ENCODE results near the gene ZC3H14. TPM values are rescaled to one million over a fixed set of nuclear protein-coding genes. Genes with fewer than 3 reads are reported as not detected.

The ZC3H14 gene
- total RNA-seq, 1 donor from 2014 or later, result 85.0 TPM

DNA sequence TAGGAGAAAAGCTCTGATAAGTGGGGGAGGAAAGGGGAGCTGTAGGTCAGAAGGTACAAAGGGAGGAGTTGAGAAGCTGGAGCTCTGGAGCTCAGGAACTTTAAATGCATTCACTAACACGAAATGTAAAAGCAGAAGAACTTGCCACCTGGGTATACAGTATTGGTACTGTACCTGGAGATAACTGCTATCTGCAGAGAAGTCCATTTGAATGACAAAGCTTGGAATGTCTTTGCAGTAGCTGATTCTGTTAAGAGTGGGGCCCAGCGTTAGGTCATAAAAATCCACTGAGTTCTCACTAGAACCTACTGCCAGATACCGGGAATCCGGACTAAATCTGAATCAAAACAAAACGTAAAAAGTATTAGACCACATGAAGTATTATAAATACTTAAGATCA lies 55.6 kb downstream of the ZC3H14 start:
- H3K4me3 Mint-ChIP-seq, result no peak overlapping the region
- peaks cover 4% of the 10 kb centered on the region for H3K36me3 Mint-ChIP-seq
- DNase-seq (ENCODE audit: low spot score in 2 of 2, unreplicated experiment in 2 of 2), result no peak
- H3K27ac Mint-ChIP-seq, result peak overlapping the region; percentile 35
- TF ChIP-seq, protein P1, sequence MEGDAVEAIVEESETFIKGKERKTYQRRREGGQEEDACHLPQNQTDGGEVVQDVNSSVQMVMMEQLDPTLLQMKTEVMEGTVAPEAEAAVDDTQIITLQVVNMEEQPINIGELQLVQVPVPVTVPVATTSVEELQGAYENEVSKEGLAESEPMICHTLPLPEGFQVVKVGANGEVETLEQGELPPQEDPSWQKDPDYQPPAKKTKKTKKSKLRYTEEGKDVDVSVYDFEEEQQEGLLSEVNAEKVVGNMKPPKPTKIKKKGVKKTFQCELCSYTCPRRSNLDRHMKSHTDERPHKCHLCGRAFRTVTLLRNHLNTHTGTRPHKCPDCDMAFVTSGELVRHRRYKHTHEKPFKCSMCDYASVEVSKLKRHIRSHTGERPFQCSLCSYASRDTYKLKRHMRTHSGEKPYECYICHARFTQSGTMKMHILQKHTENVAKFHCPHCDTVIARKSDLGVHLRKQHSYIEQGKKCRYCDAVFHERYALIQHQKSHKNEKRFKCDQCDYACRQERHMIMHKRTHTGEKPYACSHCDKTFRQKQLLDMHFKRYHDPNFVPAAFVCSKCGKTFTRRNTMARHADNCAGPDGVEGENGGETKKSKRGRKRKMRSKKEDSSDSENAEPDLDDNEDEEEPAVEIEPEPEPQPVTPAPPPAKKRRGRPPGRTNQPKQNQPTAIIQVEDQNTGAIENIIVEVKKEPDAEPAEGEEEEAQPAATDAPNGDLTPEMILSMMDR (IDR thresholded peaks at IDR 0.05; ENCODE audit: unreplicated experiment), result no peak
- no peaks in the 10 kb centered on the region for H3K9me3 Mint-ChIP-seq
- no peaks in the 10 kb centered on the region for H3K27me3 Mint-ChIP-seq (ENCODE audit: low read depth)
- peaks cover 14% of the 10 kb centered on the region for H3K4me1 Mint-ChIP-seq

DNA sequence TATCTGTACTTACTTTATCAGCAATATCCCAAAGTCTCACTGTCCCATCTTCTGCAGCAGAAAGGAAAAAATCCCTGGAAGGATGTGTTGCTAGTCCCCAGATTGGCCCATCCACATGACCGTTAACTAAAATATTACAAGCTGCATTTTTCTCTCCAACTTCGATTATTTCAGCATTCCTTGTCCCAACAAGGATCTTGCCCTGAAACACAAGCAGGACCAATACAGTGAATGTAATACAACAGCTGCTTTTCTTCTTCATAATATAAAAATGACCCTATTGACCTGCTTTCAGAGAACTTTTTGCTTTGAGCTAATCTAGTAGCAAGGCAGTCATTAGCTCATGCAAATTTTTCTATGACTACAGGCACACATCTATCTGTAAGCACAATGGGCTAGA lies 58.3 kb downstream of the ZC3H14 start:
- Mint-ChIP-seq H3K27ac (no peak overlapping the region), H3K36me3 (peaks cover 4% of the 10 kb centered on the region), H3K4me3 (no peak overlapping the region), H3K9me3 (no peaks in the 10 kb centered on the region), H3K4me1 (peaks cover 28% of the 10 kb centered on the region), H3K27me3 (ENCODE audit: low read depth) (no peaks in the 10 kb centered on the region)
- DNase-seq (ENCODE audit: low spot score in 2 of 2, unreplicated experiment in 2 of 2), result no peak
- TF ChIP-seq, protein P1 (IDR thresholded peaks at IDR 0.05; ENCODE audit: unreplicated experiment), result no peak

GRCh38 chr14:88625671-88626070 lies 62.8 kb downstream of the ZC3H14 start:
- Mint-ChIP-seq H3K9me3 (no peaks in the 10 kb centered on the region), H3K36me3 (peaks cover 2% of the 10 kb centered on the region), H3K27me3 (ENCODE audit: low read depth) (no peaks in the 10 kb centered on the region), H3K4me1 (peaks cover 46% of the 10 kb centered on the region), H3K4me3 (no peak overlapping the region), H3K27ac (no peak overlapping the region)
- DNase-seq (ENCODE audit: low spot score in 2 of 2, unreplicated experiment in 2 of 2), result no peak
- TF ChIP-seq, protein P1 (IDR thresholded peaks at IDR 0.05; ENCODE audit: unreplicated experiment), result no peak

DNA sequence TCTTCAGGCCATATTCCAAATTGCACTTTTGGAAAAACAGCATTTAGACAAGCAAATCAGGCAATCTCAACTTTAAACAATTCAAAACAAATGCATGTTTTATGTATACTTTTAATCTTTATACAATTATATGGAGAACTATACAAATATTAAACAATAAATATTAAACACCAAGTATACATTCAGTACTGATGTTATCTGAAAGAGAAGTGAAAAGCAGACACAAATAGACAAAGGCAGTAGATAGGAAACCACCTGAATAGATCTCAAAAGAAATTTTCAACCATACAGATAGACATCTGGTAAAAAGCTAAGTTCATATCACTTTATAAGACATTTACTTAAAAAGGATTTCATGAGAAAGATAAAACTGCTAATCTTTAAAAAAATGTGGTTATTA lies 65.2 kb downstream of the ZC3H14 start:
- no peak for DNase-seq (ENCODE audit: low spot score in 2 of 2, unreplicated experiment in 2 of 2)
- Mint-ChIP-seq H3K9me3 (no peaks in the 10 kb centered on the region), H3K4me3 (no peak overlapping the region), H3K27me3 (ENCODE audit: low read depth) (no peaks in the 10 kb centered on the region), H3K4me1 (peaks cover 54% of the 10 kb centered on the region), H3K36me3 (no peaks in the 10 kb centered on the region), H3K27ac (peak overlapping the region; percentile 8)
- TF ChIP-seq, protein P1 (IDR thresholded peaks at IDR 0.05; ENCODE audit: unreplicated experiment), result no peak

GRCh38 chr14:88628462-88628861 lies 65.6 kb downstream of the ZC3H14 start:
- TF ChIP-seq, protein P1 (IDR thresholded peaks at IDR 0.05; ENCODE audit: unreplicated experiment), result no peak
- Mint-ChIP-seq H3K4me1 (peaks cover 54% of the 10 kb centered on the region), H3K36me3 (no peaks in the 10 kb centered on the region), H3K27ac (no peak overlapping the region), H3K9me3 (no peaks in the 10 kb centered on the region), H3K27me3 (ENCODE audit: low read depth) (no peaks in the 10 kb centered on the region), H3K4me3 (no peak overlapping the region)
- no peak for DNase-seq (ENCODE audit: low spot score in 2 of 2, unreplicated experiment in 2 of 2)

GRCh38 chr14:88630565-88630964 lies 67.7 kb downstream of the ZC3H14 start:
- Mint-ChIP-seq H3K27me3 (ENCODE audit: low read depth) (no peaks in the 10 kb centered on the region), H3K27ac (peak overlapping the region; percentile 83), H3K4me1 (peaks cover 43% of the 10 kb centered on the region), H3K36me3 (no peaks in the 10 kb centered on the region), H3K4me3 (no peak overlapping the region), H3K9me3 (no peaks in the 10 kb centered on the region)
- no peak for DNase-seq (ENCODE audit: low spot score in 2 of 2, unreplicated experiment in 2 of 2)
- TF ChIP-seq, protein P1 (IDR thresholded peaks at IDR 0.05; ENCODE audit: unreplicated experiment), result no peak
